Heart left ventricle (tissue), 16 donors: ENCODE data around the gene LRRC73. TPM values are rescaled to one million over a fixed set of nuclear protein-coding genes. Genes with fewer than 3 reads are reported as not detected.

Source experiments
- ATAC-seq, 4 donors: fragments of 200-7000 bp; cut with Tn5 transposase; one replicate each; pipeline ENCODE4 v1.9.1; 2020 to 2022; ENCODE audit warnings: moderate library complexity in 4 of 4, mild to moderate bottlenecking in 3 of 4, moderate number of reproducible peaks in 1 of 4
- DNase-seq, 5 donors: peaks; one replicate each; pipeline ENCODE4 v3.0.0-alpha.2; 2020
- H3K27ac ChIP-seq, 12 donors: fragments of 200-600 bp; sonication (generic) in 4 of 12; one replicate each; pipeline versions ENCODE4 v1.5.0 to v1.8.0; 2016 to 2022; ENCODE audit warnings: mild to moderate bottlenecking in 2 of 12
- H3K27me3 ChIP-seq, 9 donors: fragments of 200-600 bp; sonication (generic) in 2 of 9; one replicate each; pipeline versions ENCODE4 v1.5.1 to v1.8.0; 2016 to 2022; ENCODE audit warnings: mild to moderate bottlenecking in 3 of 9
- H3K36me3 ChIP-seq, 9 donors: fragments of 200-600 bp; sonication (generic) in 2 of 9; one replicate each; pipeline versions ENCODE4 v1.5.0 to v1.8.0; 2018 to 2022; ENCODE audit warnings: mild to moderate bottlenecking in 2 of 9
- H3K4me1 ChIP-seq, 12 donors: fragments of 200-600 bp; sonication (generic) in 4 of 12; one replicate each; pipeline versions ENCODE4 v1.5.0 to v1.8.0; 2016 to 2022; ENCODE audit warnings: mild to moderate bottlenecking in 3 of 12
- H3K4me3 ChIP-seq, 12 donors: fragments of 200-600 bp; sonication (generic) in 4 of 12; one replicate each; pipeline versions ENCODE4 v1.5.0 to v1.8.0; 2017 to 2022; ENCODE audit warnings: mild to moderate bottlenecking in 9 of 12, moderate library complexity in 4 of 12
- H3K9me3 ChIP-seq, 12 donors: fragments of 200-600 bp; sonication (generic) in 4 of 12; one replicate each; pipeline versions ENCODE4 v1.5.0 to v1.8.0; 2016 to 2022; ENCODE audit warnings: mild to moderate bottlenecking in 1 of 12
- POLR2A ChIP-seq, 2 donors: fragments of 450-650 bp; IDR thresholded peaks; one replicate each; pipeline ENCODE4 v1.6.1; 2017; ENCODE audit warnings: antibody characterized with exemption in 2 of 2, mild to moderate bottlenecking in 2 of 2, moderate library complexity in 2 of 2
- WGBS, 4 donors: extraction: QIAGEN DNeasy Blood & Tissue Kit in 2 of 4; methylation state at CpG; one replicate each; pipeline versions ENCODE4 v1.1.5 to v1.1.7; 2013 to 2018; 5-methylcytosine and 5-hydroxymethylcytosine counted together
- intact Hi-C, 10 donors: fragments of 100-400 bp; cut with DNase I; formaldehyde crosslinking; loops; one replicate each; pipeline versions ENCODE4 v1.11.1 to v1.14.2; 2022
- polyA plus RNA-seq, 2 donors: library from polyadenylated mRNA; stranded (reverse); fragments of 200-250 nt; gene quantifications; one replicate each; pipeline ENCODE4 v1.2.3, GENCODE V29; 2013
- total RNA-seq, 9 donors: library from RNA; depleted of rRNA in 2 of 9; stranded (reverse); fragments of >200 nt in 2 of 9; fragmentation: NEBNext Ultra II Directional in 3 of 9; extraction: Animal tissue kit (Norgen Biotek cat#: 25700) in 3 of 9; gene quantifications; one replicate each; pipeline versions ENCODE4 v1.1.0 to v1.2.4, GENCODE V29; 2016 to 2023
- TF ChIP-seq, protein P1 (sequence below), 12 donors: fragments of 200-600 bp; sonication (generic) in 4 of 12; IDR thresholded peaks; one replicate each; pipeline versions ENCODE4 v1.5.0 to v1.8.0; 2018 to 2022; ENCODE audit warnings: antibody characterized with exemption in 12 of 12, mild to moderate bottlenecking in 5 of 12
- donor health status: ischemic (EF 13 %, LVEDD 7.1; RV severe dilation, severe dysfunction).
- donor health status: healthy with polysubstance abuse.
- donor health status: DM: no; HTN: yes; CAD: no.
- donor health status: DM: no; HTN: no; CAD: no.
- donor health status: ischemic (EF 25% LVEDD 6.9; RV normal size, moderate dysfunction).
- donor health status: ischemic (EF 25% LVEDD 5.7; RV mildly dilated, moderate dysfunction).
- donor health status: healthy.
- donor health status: DM: yes; HTN: yes; CAD: no.
- donor health status: ischemic (EF 35%, LVEDD 5.7; RV mildly dilated, moderate dysfunction).
- donor health status: nonischemic (EF 11% LVEDD 7.7; RV severe dilation, severe dysfunction).
- donor health status: DM: yes; HTN: yes; CAD: no.
- donor health status: PGD.
- donor health status: ischemic (EF 29% LVEDD 5.4; RV normal size, mild dysfunction).
- donor health status: nonischemic (EF 23%, LVEDD 6.1; RV moderate dilation, normal function).

The LRRC73 gene
- total and polyA plus RNA-seq, 11 donors = 0.50 to 5.1 (median 1.9) TPM

DNA sequence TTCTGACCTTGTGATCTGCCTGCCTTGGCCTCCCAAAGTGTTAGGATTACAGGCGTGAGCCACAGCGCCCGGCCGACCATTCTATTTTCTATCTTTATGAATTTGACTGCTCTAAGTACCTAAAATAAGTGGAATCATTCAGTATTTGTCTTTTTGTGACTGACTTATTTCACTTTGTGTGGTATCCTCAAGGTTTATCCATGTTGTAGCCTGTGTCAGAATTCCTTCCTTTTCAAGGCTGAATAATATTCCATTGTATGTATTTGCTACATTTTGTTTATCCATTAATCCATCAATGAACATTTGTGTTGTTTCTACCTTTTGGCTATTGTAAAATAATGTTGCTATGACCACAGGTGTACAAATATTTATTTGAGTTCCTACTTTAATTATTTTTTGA is 37.6 kb downstream of the LRRC73 start:
- Histone ChIP-seq H3K27ac (peak overlapping the region in 2 of 12 donors; percentile 12 to 26), H3K4me1 (peaks cover 0 to 35% (median 4%) of the 10 kb centered on the region in 12 donors), H3K27me3 (no peaks in the 10 kb centered on the region), H3K4me3 (no peak overlapping the region), H3K36me3 (no peaks in the 10 kb centered on the region), H3K9me3 (no peaks in the 10 kb centered on the region)
- no peak for DNase-seq
- ATAC-seq = no peak
- 96 to 98% (median 96%) methylated on average over 4 of the region's 4 CpGs for WGBS, 4 donors
- TF ChIP-seq POLR2A (IDR thresholded peaks at IDR 0.05) = no peak
- TF ChIP-seq, protein P1, sequence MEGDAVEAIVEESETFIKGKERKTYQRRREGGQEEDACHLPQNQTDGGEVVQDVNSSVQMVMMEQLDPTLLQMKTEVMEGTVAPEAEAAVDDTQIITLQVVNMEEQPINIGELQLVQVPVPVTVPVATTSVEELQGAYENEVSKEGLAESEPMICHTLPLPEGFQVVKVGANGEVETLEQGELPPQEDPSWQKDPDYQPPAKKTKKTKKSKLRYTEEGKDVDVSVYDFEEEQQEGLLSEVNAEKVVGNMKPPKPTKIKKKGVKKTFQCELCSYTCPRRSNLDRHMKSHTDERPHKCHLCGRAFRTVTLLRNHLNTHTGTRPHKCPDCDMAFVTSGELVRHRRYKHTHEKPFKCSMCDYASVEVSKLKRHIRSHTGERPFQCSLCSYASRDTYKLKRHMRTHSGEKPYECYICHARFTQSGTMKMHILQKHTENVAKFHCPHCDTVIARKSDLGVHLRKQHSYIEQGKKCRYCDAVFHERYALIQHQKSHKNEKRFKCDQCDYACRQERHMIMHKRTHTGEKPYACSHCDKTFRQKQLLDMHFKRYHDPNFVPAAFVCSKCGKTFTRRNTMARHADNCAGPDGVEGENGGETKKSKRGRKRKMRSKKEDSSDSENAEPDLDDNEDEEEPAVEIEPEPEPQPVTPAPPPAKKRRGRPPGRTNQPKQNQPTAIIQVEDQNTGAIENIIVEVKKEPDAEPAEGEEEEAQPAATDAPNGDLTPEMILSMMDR (IDR thresholded peaks at IDR 0.05) = no peak
- intact Hi-C loops = no loop called here

DNA sequence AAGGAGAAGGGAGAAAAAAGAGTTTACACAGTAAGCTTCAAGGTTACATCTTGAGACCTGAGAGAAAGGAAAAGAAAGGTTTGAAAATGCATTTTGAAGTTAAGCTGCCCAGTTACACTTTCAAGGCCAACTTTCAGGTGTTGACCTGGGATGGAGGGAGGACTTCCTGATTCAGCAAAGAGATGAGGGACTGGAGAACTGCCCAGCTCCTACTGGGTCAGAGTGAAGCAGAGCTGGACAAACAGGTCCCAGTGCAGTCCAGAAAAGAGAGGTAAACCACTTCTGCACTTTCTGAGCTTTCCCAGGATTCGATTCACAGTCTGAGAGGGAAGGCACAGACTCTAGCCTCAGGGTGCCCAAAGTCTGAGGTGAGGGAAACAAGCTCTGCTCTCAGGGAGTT is 38.7 kb downstream of the LRRC73 start:
- H3K27me3 ChIP-seq = no peaks in the 10 kb centered on the region
- DNase-seq (no peak), ATAC-seq (no peak)
- WGBS, 4 donors = 79 to 88% (median 85%) methylated on average over 1 of the region's 1 CpG
- no peak overlapping the region for H3K27ac ChIP-seq
- H3K4me3 ChIP-seq = no peak overlapping the region
- peaks cover 0 to 29% (median 4%) of the 10 kb centered on the region in 12 donors for H3K4me1 ChIP-seq
- no peaks in the 10 kb centered on the region for H3K9me3 ChIP-seq
- TF ChIP-seq, protein P1 (IDR thresholded peaks at IDR 0.05) = no peak
- no peak for TF ChIP-seq POLR2A (IDR thresholded peaks at IDR 0.05)
- intact Hi-C loops = no loop called here
- H3K36me3 ChIP-seq = no peaks in the 10 kb centered on the region

DNA sequence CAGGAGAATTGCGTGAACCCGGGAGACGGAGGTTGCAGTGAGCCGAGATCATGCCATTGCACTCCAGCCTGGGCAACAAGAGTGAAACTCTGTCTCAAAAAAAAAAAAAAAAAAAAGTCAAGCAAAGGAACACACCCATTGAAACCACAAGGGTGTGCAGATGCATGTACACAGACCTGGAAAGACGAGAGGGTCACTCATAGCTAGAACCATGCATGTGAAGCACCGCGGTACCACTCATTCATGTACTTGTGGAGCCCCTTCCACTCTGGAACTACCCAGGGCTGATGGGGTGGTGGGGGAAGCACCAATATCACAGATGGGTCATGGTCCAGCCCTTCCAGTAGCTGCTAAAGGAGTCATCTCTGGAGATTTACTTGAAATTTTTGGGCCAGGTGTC is 40.2 kb downstream of the LRRC73 start:
- Histone ChIP-seq H3K27me3 (no peaks in the 10 kb centered on the region), H3K36me3 (no peaks in the 10 kb centered on the region), H3K9me3 (no peaks in the 10 kb centered on the region), H3K4me1 (peaks cover 0 to 29% (median 4%) of the 10 kb centered on the region in 12 donors), H3K4me3 (no peak overlapping the region), H3K27ac (peak overlapping the region in 5 of 12 donors; percentile 28 to 95 (median 79))
- ATAC-seq (no peak), DNase-seq (no peak)
- WGBS, 4 donors = 92 to 95% (median 92%) methylated on average over 7 of the region's 7 CpGs
- TF ChIP-seq, protein P1 (IDR thresholded peaks at IDR 0.05) = no peak
- TF ChIP-seq POLR2A (IDR thresholded peaks at IDR 0.05) = no peak
- intact Hi-C loops = no loop called here

DNA sequence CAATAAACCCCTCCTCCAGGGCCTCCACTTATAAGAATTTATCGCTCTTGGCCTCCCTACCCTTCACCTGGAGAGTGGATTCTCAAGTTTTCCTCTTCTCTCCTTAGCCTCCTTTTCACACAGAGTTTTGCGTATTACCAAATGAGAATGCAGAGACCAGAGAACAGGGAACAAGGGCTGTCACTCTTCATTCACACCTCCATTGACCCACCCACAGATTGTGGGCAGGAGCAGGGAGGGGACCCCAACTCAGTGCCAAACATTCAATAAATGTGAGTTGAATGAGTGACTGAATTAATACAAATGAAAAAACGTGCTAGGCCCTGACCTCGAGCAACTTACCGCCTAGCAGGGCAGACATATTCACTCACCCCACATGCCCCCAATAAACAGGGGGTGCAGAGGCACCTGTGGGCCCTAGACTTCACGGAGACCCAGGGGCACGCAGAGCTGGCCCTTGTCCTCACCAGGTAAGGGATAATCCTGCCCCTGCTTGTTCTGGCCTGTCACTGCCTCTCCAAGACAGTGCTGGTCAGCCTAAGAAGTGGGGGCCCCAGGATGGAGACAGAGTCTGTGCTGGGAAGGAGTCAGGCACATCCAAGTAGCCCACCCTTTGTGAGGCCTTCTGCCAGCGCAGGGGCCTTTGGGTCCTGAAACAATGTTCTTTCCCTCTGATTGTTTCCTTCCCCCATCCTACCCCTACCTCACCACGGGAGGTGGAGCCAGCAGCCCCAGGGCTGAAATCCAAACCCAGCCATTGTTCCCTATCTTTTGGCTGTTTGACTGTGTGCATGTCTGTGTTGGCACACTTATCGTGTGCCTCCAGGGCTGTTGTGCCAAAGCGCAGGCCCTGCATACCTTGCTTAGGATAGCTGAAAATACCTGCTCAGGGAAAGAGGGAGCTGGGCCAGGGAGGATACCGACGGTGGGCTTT is 41.1 kb downstream of the LRRC73 start:
- TF ChIP-seq, protein P1 (IDR thresholded peaks at IDR 0.05) = no peak
- TF ChIP-seq POLR2A (IDR thresholded peaks at IDR 0.05) = no peak
- Histone ChIP-seq H3K4me1 (peaks cover 0 to 29% (median 4%) of the 10 kb centered on the region in 12 donors), H3K27me3 (no peaks in the 10 kb centered on the region), H3K27ac (peak overlapping the region in 10 of 12 donors; percentile 24 to 95 (median 72)), H3K4me3 (no peak overlapping the region), H3K9me3 (no peaks in the 10 kb centered on the region), H3K36me3 (no peaks in the 10 kb centered on the region)
- intact Hi-C loops = no loop called here
- ATAC-seq (peak; percentile 85 to 95 (median 92)), DNase-seq (peak in 3 of 5 donors; percentile 48 to 70 (median 59))
- WGBS, 4 donors = 45 to 55% (median 53%) methylated on average over 12 to 13 of the region's 13 CpGs
